PC-9 (cell line): Measurements from ENCODE around the gene GNG13.

Source experiments
- EZH2 ChIP-seq: fragments of 200-600 bp; sonication (generic); IDR thresholded peaks from 2 replicates; pipeline ENCODE4 v1.8.0; 2017; ENCODE audit warnings: antibody characterized with exemption, low read depth
- TF ChIP-seq, protein P1 (sequence below): fragments of 200-600 bp; sonication (generic); conservative IDR thresholded peaks from 2 replicates; pipeline ENCODE4 v1.6.1; 2017; ENCODE audit warnings: mixed run types, antibody characterized with exemption, mild to moderate bottlenecking, moderate library complexity

DNA sequence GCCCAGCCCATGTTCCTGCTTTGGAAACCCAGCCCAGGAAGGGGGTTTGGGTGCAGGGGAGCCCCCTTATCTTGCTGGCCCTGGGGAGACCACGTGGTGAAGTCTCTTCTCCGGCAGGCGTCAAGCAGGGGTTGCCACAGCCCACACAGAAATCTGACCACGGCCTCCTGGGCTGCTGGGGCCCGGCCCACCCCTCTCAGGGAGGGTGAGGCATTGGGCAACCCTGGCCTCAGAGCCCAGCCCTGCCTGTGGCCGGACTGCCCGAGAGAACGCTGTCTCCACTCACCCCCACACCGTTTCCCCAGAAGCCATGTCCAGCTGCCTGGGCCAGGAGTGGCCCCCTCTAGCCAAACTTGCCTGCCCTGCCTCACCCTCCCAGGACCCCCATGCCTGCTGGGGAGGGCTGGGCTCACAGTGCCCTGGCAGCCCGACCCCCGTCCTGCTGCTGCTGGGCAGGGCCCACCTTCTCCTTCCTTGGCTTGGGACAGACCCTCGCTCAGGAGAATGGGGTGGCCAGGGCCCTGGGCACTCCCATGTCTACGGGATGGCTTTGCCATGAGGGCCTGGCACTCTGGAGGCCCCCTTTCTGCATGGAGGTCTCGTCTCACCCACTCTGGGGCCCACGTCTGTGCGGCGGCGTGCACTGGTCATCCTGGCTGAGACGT, 19.1 kb downstream of the GNG13 start:
- TF ChIP-seq, protein P1, sequence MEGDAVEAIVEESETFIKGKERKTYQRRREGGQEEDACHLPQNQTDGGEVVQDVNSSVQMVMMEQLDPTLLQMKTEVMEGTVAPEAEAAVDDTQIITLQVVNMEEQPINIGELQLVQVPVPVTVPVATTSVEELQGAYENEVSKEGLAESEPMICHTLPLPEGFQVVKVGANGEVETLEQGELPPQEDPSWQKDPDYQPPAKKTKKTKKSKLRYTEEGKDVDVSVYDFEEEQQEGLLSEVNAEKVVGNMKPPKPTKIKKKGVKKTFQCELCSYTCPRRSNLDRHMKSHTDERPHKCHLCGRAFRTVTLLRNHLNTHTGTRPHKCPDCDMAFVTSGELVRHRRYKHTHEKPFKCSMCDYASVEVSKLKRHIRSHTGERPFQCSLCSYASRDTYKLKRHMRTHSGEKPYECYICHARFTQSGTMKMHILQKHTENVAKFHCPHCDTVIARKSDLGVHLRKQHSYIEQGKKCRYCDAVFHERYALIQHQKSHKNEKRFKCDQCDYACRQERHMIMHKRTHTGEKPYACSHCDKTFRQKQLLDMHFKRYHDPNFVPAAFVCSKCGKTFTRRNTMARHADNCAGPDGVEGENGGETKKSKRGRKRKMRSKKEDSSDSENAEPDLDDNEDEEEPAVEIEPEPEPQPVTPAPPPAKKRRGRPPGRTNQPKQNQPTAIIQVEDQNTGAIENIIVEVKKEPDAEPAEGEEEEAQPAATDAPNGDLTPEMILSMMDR = no peak
- no peak for TF ChIP-seq EZH2
